Lower leg skin (tissue), 4 donors: Measurements from ENCODE around the gene MYO1B. TPM values are rescaled to one million over a fixed set of nuclear protein-coding genes. Genes with fewer than 3 reads are reported as not detected.

Experiments used
- DNase-seq, 2 donors: peaks; one replicate each; pipeline ENCODE4 v3.0.0-alpha.2; 2019; ENCODE audit warnings: low spot score in 2 of 2
- H3K4me3 ChIP-seq: fragments of 200-600 bp; sonication (generic); 2 replicates; pipeline ENCODE4 v1.5.1; 2017; ENCODE audit warnings: mild to moderate bottlenecking, low read depth; ENCODE audit not compliant: poor library complexity, severe bottlenecking
- POLR2A ChIP-seq, 2 donors: fragments of 450-650 bp; IDR thresholded peaks; one replicate each; pipeline ENCODE4 v1.6.1; 2016 to 2017; ENCODE audit warnings: antibody characterized with exemption in 2 of 2, mild to moderate bottlenecking in 1 of 2, moderate library complexity in 1 of 2
- WGBS, 2 donors: methylation state at CpG; one replicate each; pipeline ENCODE4 v1.1.5; 2018; 5-methylcytosine and 5-hydroxymethylcytosine counted together
- intact Hi-C: fragments of 100-400 bp; cut with DNase I; formaldehyde crosslinking; loops from one replicate; pipeline ENCODE4 v1.15.0; 2023; ENCODE audit warnings: low total_unique reads
- total RNA-seq, 4 donors: library from RNA; depleted of rRNA; stranded (reverse); fragments of >200 nt; gene quantifications; one replicate each; pipeline ENCODE4 v1.1.0, GENCODE V29; 2016
- TF ChIP-seq, protein P1 (sequence below), 3 donors: fragments of 450-650 bp; IDR thresholded peaks; one replicate each; pipeline ENCODE4 v1.5.1; 2016; ENCODE audit warnings: antibody characterized with exemption in 3 of 3, mild to moderate bottlenecking in 3 of 3, moderate library complexity in 2 of 3

Gene MYO1B
- total RNA-seq, 4 donors from 2014 or later, result 24.6 to 53.0 (median 36.9) TPM

- no peak for TF ChIP-seq POLR2A (IDR thresholded peaks at IDR 0.05)
- TF ChIP-seq, protein P1, sequence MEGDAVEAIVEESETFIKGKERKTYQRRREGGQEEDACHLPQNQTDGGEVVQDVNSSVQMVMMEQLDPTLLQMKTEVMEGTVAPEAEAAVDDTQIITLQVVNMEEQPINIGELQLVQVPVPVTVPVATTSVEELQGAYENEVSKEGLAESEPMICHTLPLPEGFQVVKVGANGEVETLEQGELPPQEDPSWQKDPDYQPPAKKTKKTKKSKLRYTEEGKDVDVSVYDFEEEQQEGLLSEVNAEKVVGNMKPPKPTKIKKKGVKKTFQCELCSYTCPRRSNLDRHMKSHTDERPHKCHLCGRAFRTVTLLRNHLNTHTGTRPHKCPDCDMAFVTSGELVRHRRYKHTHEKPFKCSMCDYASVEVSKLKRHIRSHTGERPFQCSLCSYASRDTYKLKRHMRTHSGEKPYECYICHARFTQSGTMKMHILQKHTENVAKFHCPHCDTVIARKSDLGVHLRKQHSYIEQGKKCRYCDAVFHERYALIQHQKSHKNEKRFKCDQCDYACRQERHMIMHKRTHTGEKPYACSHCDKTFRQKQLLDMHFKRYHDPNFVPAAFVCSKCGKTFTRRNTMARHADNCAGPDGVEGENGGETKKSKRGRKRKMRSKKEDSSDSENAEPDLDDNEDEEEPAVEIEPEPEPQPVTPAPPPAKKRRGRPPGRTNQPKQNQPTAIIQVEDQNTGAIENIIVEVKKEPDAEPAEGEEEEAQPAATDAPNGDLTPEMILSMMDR (IDR thresholded peaks at IDR 0.05), result no peak
- intact Hi-C loops, result no loop called here
- 82% methylated on average over 2 of the region's 2 CpGs for whole genome bisulfite sequencing, 2 donors
- no peak for DNase-seq
- H3K4me3 ChIP-seq, result no peak overlapping the region
Measured at GRCh38 chr2:191362841-191363240, 117.6 kb downstream of the MYO1B start.

DNA sequence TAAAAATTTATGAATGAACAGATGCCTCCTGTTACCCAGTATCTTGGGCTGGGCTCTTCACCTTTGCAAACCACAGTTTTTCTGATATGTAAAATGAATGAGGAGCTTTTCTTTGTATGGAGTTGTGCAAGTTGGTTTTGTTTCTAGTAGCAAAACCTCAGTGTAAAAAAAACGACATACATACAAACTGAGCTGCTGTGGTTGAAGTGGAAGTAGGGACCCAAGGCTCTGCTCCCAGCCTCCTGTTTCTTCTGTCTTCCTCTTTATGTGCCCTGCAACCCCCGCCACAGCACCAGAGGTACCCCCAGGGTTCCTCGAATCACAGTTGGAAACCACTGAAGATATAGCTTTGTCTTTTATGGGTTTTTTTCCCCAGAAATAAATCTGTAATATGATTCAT is 118.1 kb downstream of the MYO1B start:
- H3K4me3 ChIP-seq, result no peak overlapping the region
- intact Hi-C loops, result no loop called here
- DNase-seq, result no peak
- no peak for TF ChIP-seq POLR2A (IDR thresholded peaks at IDR 0.05)
- TF ChIP-seq, protein P1 (IDR thresholded peaks at IDR 0.05), result no peak
- WGBS, 2 donors, result 79 to 83% methylated on average over 3 of the region's 3 CpGs

- H3K4me3 ChIP-seq, result no peak overlapping the region
- TF ChIP-seq, protein P1 (IDR thresholded peaks at IDR 0.05), result no peak
- no peak for TF ChIP-seq POLR2A (IDR thresholded peaks at IDR 0.05)
- no peak for DNase-seq
- WGBS, 2 donors, result 92 to 100% methylated on average over 2 of the region's 2 CpGs
- intact Hi-C loops, result no loop called here
Measured at GRCh38 chr2:191365089-191365488, 119.9 kb downstream of the MYO1B start.

DNA sequence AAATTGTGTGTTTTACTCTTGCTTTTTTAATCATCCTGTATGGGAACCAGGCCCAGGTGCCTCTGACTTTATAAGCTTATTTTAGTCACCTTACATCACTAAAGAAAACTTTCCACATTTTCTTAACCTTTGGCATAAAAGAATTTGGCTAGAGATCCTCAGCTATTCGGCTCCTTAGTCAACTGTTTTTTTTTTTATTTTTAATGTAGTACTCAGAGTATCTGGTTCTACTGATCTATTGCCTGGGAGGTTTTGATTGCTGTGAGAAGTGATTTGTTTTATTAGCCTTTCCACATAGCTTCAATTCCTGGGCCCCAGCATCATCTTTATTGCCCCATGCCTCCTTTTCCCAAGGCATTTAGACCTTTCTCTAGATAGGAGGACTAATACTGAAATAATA is 121.0 kb downstream of the MYO1B start:
- no peak for TF ChIP-seq POLR2A (IDR thresholded peaks at IDR 0.05)
- TF ChIP-seq, protein P1 (IDR thresholded peaks at IDR 0.05), result no peak
- intact Hi-C loops, result no loop called here
- 21% methylated on average over 1 of the region's 1 CpG for WGBS, 2 donors
- no peak overlapping the region for H3K4me3 ChIP-seq
- DNase-seq, result no peak

- H3K4me3 ChIP-seq, result no peak overlapping the region
- TF ChIP-seq, protein P1 (IDR thresholded peaks at IDR 0.05), result no peak
- TF ChIP-seq POLR2A (IDR thresholded peaks at IDR 0.05), result no peak
- WGBS, 2 donors, result 66 to 88% methylated on average over 3 of the region's 3 CpGs
- intact Hi-C loops, result no loop called here
- no peak for DNase-seq
Measured at GRCh38 chr2:191369034-191369433, 123.8 kb downstream of the MYO1B start.

- DNase-seq, result no peak
- no peak overlapping the region for H3K4me3 ChIP-seq
- intact Hi-C loops, result no loop called here
- WGBS, 2 donors, result 79 to 87% methylated on average over 4 of the region's 4 CpGs
- TF ChIP-seq, protein P1 (IDR thresholded peaks at IDR 0.05), result no peak
- no peak for TF ChIP-seq POLR2A (IDR thresholded peaks at IDR 0.05)
Measured at GRCh38 chr2:191374366-191374765, 129.2 kb downstream of the MYO1B start.
